LNCAP (cell line): ENCODE results near the gene TAF13.

Experiments
- CTCF ChIP-seq: fragments of 450-650 bp; IDR thresholded peaks from 2 replicates; pipeline ENCODE4 v1.5.1; 2017; ENCODE audit warnings: mild to moderate bottlenecking

The TAF13 gene

GRCh38 chr1:109079240-109079622 lies 3.4 kb upstream of the TAF13 start:
- no peak for TF ChIP-seq CTCF

GRCh38 chr1:109078317-109078716 lies 2.5 kb upstream of the TAF13 start:
- no peak for TF ChIP-seq CTCF

- TF ChIP-seq CTCF, result no peak
Observed at GRCh38 chr1:109069294-109069693, 6.5 kb downstream of the TAF13 start.

- TF ChIP-seq CTCF, result no peak
Observed at GRCh38 chr1:109067883-109068282, 7.9 kb downstream of the TAF13 start.

- no peak for TF ChIP-seq CTCF
Observed at GRCh38 chr1:109065137-109065536, 10.7 kb downstream of the TAF13 start.

GRCh38 chr1:109061183-109061582 lies 14.6 kb downstream of the TAF13 start:
- TF ChIP-seq CTCF, result no peak

GRCh38 chr1:109060707-109061106 lies 15.1 kb downstream of the TAF13 start:
- no peak for TF ChIP-seq CTCF

- TF ChIP-seq CTCF, result no peak
Observed at GRCh38 chr1:109059026-109059425, 16.8 kb downstream of the TAF13 start.
